ENCODE results near the gene FAM168B.
"Not testable (repeated sequence)": the region's sequence is repeated elsewhere in the genome, so short reads cannot be mapped to it uniquely, and the experiment has no call there.

The FAM168B gene

GRCh38 chr2:131094463-131095281 is 1.4 kb upstream of the FAM168B start:
- Histone ChIP-seq H3K4me3 (ENCODE audit: low read depth, low read length) (no peak overlapping the region), H3K27me3 (ENCODE audit: control insufficient read depth, insufficient read depth, low read length) (no peaks in the 10 kb centered on the region), H3K9ac (ENCODE audit: low read depth, low read length) (no peak overlapping the region), H3K9me3 (ENCODE audit: control insufficient read depth, insufficient read depth, low read length) (no peaks in the 10 kb centered on the region), H3K27ac (ENCODE audit: low read depth, low read length) (no peak overlapping the region), H3K36me3 (ENCODE audit: control insufficient read depth, insufficient read depth, low read length) (peaks cover 4% of the 10 kb centered on the region; the same call in 1 of the 2 replicates), H3K4me1 (ENCODE audit: control insufficient read depth, insufficient read depth, low read length) (no peaks in the 10 kb centered on the region)

- no peaks in the 10 kb centered on the region for H3K9me3 ChIP-seq (ENCODE audit: control insufficient read depth, insufficient read depth, low read length)
- H3K27ac ChIP-seq (ENCODE audit: low read depth, low read length) = peak overlapping the region; percentile 99
- H3K9ac ChIP-seq (ENCODE audit: low read depth, low read length) = peak overlapping the region; percentile 99
- H3K4me1 ChIP-seq (ENCODE audit: control insufficient read depth, insufficient read depth, low read length) = no peaks in the 10 kb centered on the region
- peak overlapping the region; percentile 96 for H3K4me3 ChIP-seq (ENCODE audit: low read depth, low read length)
- H3K36me3 ChIP-seq (ENCODE audit: control insufficient read depth, insufficient read depth, low read length) = peaks cover 9% of the 10 kb centered on the region; the same call in 1 of the 2 replicates
- no peaks in the 10 kb centered on the region for H3K27me3 ChIP-seq (ENCODE audit: control insufficient read depth, insufficient read depth, low read length)
These were observed 619 bp upstream of the FAM168B start for GRCh38 chr2:131093696-131094462.

- Histone ChIP-seq H3K36me3 (ENCODE audit: control insufficient read depth, insufficient read depth, low read length) (peaks cover 23% of the 10 kb centered on the region), H3K4me3 (ENCODE audit: low read depth, low read length) (peak overlapping the region; percentile 96), H3K27me3 (ENCODE audit: control insufficient read depth, insufficient read depth, low read length) (no peaks in the 10 kb centered on the region), H3K4me1 (ENCODE audit: control insufficient read depth, insufficient read depth, low read length) (no peaks in the 10 kb centered on the region), H3K27ac (ENCODE audit: low read depth, low read length) (peak overlapping the region; percentile 99), H3K9ac (ENCODE audit: low read depth, low read length) (peak overlapping the region; percentile 99), H3K9me3 (ENCODE audit: control insufficient read depth, insufficient read depth, low read length) (no peaks in the 10 kb centered on the region)
These were observed 728 bp downstream of the FAM168B start for GRCh38 chr2:131092458-131093005.

- Histone ChIP-seq H3K27me3 (ENCODE audit: control insufficient read depth, insufficient read depth, low read length) (no peaks in the 10 kb centered on the region), H3K36me3 (ENCODE audit: control insufficient read depth, insufficient read depth, low read length) (peaks cover 68% of the 10 kb centered on the region), H3K27ac (ENCODE audit: low read depth, low read length) (no peak overlapping the region), H3K4me1 (ENCODE audit: control insufficient read depth, insufficient read depth, low read length) (peaks cover 16% of the 10 kb centered on the region), H3K4me3 (ENCODE audit: low read depth, low read length) (no peak overlapping the region), H3K9ac (ENCODE audit: low read depth, low read length) (no peak overlapping the region), H3K9me3 (ENCODE audit: control insufficient read depth, insufficient read depth, low read length) (no peaks in the 10 kb centered on the region)
These were observed 7.6 kb downstream of the FAM168B start for GRCh38 chr2:131085646-131086045.

GRCh38 chr2:131081190-131081589 is 12.1 kb downstream of the FAM168B start:
- no peaks in the 10 kb centered on the region for H3K27me3 ChIP-seq (ENCODE audit: control insufficient read depth, insufficient read depth, low read length)
- peaks cover 76% of the 10 kb centered on the region for H3K36me3 ChIP-seq (ENCODE audit: control insufficient read depth, insufficient read depth, low read length)
- no peaks in the 10 kb centered on the region for H3K9me3 ChIP-seq (ENCODE audit: control insufficient read depth, insufficient read depth, low read length)

GRCh38 chr2:131079931-131080330 is 13.3 kb downstream of the FAM168B start:
- not testable (repeated sequence) for H3K27ac ChIP-seq (ENCODE audit: low read depth, low read length); H3K27me3 ChIP-seq (ENCODE audit: control insufficient read depth, insufficient read depth, low read length); H3K9ac ChIP-seq (ENCODE audit: low read depth, low read length); H3K9me3 ChIP-seq (ENCODE audit: control insufficient read depth, insufficient read depth, low read length); H3K4me3 ChIP-seq (ENCODE audit: low read depth, low read length)
- Histone ChIP-seq H3K36me3 (ENCODE audit: control insufficient read depth, insufficient read depth, low read length) (peaks cover 74% of the 10 kb centered on the region), H3K4me1 (ENCODE audit: control insufficient read depth, insufficient read depth, low read length) (peaks cover 16% of the 10 kb centered on the region)

More at GRCh38 chr2:131081190-131081589, 12.1 kb downstream of the FAM168B start:
- Histone ChIP-seq H3K27ac (ENCODE audit: low read depth, low read length) (no peak overlapping the region), H3K4me1 (ENCODE audit: control insufficient read depth, insufficient read depth, low read length) (peaks cover 16% of the 10 kb centered on the region), H3K9ac (ENCODE audit: low read depth, low read length) (no peak overlapping the region), H3K4me3 (ENCODE audit: low read depth, low read length) (no peak overlapping the region)

GRCh38 chr2:131077966-131078365 is 15.3 kb downstream of the FAM168B start:
- Histone ChIP-seq H3K27me3 (ENCODE audit: control insufficient read depth, insufficient read depth, low read length) (no peaks in the 10 kb centered on the region), H3K4me3 (ENCODE audit: low read depth, low read length) (no peak overlapping the region), H3K36me3 (ENCODE audit: control insufficient read depth, insufficient read depth, low read length) (peaks cover 91% of the 10 kb centered on the region), H3K27ac (ENCODE audit: low read depth, low read length) (no peak overlapping the region), H3K4me1 (ENCODE audit: control insufficient read depth, insufficient read depth, low read length) (peaks cover 16% of the 10 kb centered on the region), H3K9ac (ENCODE audit: low read depth, low read length) (no peak overlapping the region), H3K9me3 (ENCODE audit: control insufficient read depth, insufficient read depth, low read length) (no peaks in the 10 kb centered on the region)

DNA sequence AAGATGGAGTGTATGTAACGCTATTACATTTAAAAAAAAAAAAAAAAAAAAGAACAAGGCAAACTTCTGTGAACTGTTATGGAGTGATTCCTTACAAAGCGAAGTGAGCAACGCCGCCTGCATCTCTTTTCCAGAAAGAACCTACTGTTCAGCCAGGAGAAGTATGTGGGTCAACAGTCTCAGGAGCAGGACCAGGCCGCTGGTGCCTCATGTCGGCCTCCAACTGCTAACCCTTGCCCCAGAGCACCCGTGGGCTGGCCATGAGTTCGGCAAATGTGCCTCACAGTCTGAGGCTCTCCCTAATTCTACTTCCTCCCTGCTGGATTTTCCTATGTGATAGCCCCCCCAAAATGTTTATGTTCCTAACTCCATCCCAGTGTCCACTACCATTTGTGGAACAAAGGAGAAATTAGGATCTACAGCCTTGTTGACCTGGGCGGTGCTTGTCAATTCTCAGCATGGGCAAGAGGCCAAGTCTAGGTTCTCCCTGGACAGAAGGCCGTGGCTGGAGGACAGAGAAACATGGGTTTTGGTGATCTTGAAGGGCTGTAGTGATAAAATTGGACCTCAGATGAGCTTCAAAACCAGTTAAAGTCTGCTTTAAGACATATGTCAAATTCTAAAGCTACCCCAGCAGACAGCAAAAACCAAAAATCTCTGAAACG is 15.9 kb downstream of the FAM168B start:
- peaks cover 93% of the 10 kb centered on the region for H3K36me3 ChIP-seq (ENCODE audit: control insufficient read depth, insufficient read depth, low read length)

GRCh38 chr2:131076707-131077106 is 16.6 kb downstream of the FAM168B start:
- Histone ChIP-seq H3K27ac (ENCODE audit: low read depth, low read length) (no peak overlapping the region), H3K36me3 (ENCODE audit: control insufficient read depth, insufficient read depth, low read length) (peaks cover 93% of the 10 kb centered on the region)

More for the DNA sequence above, 15.9 kb downstream of the FAM168B start:
- peaks cover 13% of the 10 kb centered on the region for H3K4me1 ChIP-seq (ENCODE audit: control insufficient read depth, insufficient read depth, low read length)
- peak overlapping the region; percentile 57 for H3K27ac ChIP-seq (ENCODE audit: low read depth, low read length)
- no peak overlapping the region for H3K9ac ChIP-seq (ENCODE audit: low read depth, low read length)
- H3K4me3 ChIP-seq (ENCODE audit: low read depth, low read length) = no peak overlapping the region
- H3K27me3 ChIP-seq (ENCODE audit: control insufficient read depth, insufficient read depth, low read length) = no peaks in the 10 kb centered on the region
- H3K9me3 ChIP-seq (ENCODE audit: control insufficient read depth, insufficient read depth, low read length) = no peaks in the 10 kb centered on the region

DNA sequence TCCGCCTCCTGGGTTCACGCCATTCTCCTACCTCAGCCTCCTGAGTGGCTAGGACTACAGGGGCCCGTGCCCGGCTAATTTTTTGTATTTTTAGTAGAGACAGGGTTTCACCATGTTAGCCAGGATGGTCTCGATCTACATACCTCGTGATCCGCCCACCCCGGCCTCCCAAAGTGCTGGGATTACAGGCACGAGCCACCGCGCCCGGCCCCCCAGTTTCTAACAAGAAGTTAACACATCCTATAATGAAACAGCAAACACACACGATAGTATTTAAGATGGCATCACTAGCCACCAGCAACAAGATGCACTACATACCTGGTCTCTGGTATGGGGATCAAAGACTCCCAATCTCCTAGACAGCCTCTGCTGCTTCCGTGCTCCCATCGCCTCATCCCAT is 17.7 kb downstream of the FAM168B start:
- H3K9me3 ChIP-seq (ENCODE audit: control insufficient read depth, insufficient read depth, low read length); H3K27ac ChIP-seq (ENCODE audit: low read depth, low read length); H3K4me3 ChIP-seq (ENCODE audit: low read depth, low read length); H3K9ac ChIP-seq (ENCODE audit: low read depth, low read length); H3K4me1 ChIP-seq (ENCODE audit: control insufficient read depth, insufficient read depth, low read length); H3K27me3 ChIP-seq (ENCODE audit: control insufficient read depth, insufficient read depth, low read length): not testable (repeated sequence)
- peaks cover 94% of the 10 kb centered on the region for H3K36me3 ChIP-seq (ENCODE audit: control insufficient read depth, insufficient read depth, low read length)

More at GRCh38 chr2:131076707-131077106, 16.6 kb downstream of the FAM168B start:
- Histone ChIP-seq H3K27me3 (ENCODE audit: control insufficient read depth, insufficient read depth, low read length) (no peaks in the 10 kb centered on the region), H3K4me1 (ENCODE audit: control insufficient read depth, insufficient read depth, low read length) (peaks cover 8% of the 10 kb centered on the region; the same call in 1 of the 2 replicates), H3K4me3 (ENCODE audit: low read depth, low read length) (no peak overlapping the region), H3K9ac (ENCODE audit: low read depth, low read length) (no peak overlapping the region), H3K9me3 (ENCODE audit: control insufficient read depth, insufficient read depth, low read length) (no peaks in the 10 kb centered on the region)

Data from HUES48 (cell line).